Activated CD4-positive, alpha-beta T cell treated with anti-CD3 and anti-CD28 coated beads, Interleukin-2, amount 50 U/mL, for 48 hours (primary cell): ENCODE data around the gene SH2B2.
"Not testable (repeated sequence)": the region's sequence is repeated elsewhere in the genome, so short reads cannot be mapped to it uniquely, and the experiment has no call there.

ENCODE experiments used
- DNase-seq, 2 experiments: peaks; one replicate each; pipeline ENCODE4 v3.0.0-alpha.2; 2020

SH2B2 gene

GRCh38 chr7:102287111-102287980 is 678 bp downstream of the SH2B2 start:
- peak; percentile 12 to 23 for DNase-seq

GRCh38 chr7:102287981-102288278 is 1.3 kb downstream of the SH2B2 start:
- peak in 1 of 2 experiments; percentile 21 for DNase-seq

- peak in 1 of 2 experiments; percentile 20 for DNase-seq
Measured at GRCh38 chr7:102288285-102288930, 1.7 kb downstream of the SH2B2 start.

- no peak for DNase-seq
Measured at GRCh38 chr7:102289057-102289456, 2.4 kb downstream of the SH2B2 start.

GRCh38 chr7:102291056-102291915 is 4.6 kb downstream of the SH2B2 start:
- DNase-seq = peak; percentile 42 to 46

GRCh38 chr7:102291916-102292267 is 5.2 kb downstream of the SH2B2 start:
- DNase-seq = no peak

GRCh38 chr7:102292813-102293798 is 6.4 kb downstream of the SH2B2 start:
- no peak for DNase-seq

GRCh38 chr7:102294589-102294988 is 7.9 kb downstream of the SH2B2 start:
- DNase-seq = no peak

GRCh38 chr7:102295346-102296178 is 8.9 kb downstream of the SH2B2 start:
- DNase-seq = no peak

- DNase-seq = no peak
Measured at GRCh38 chr7:102296179-102296438, 9.4 kb downstream of the SH2B2 start.

GRCh38 chr7:102296514-102296913 is 9.8 kb downstream of the SH2B2 start:
- DNase-seq = no peak

GRCh38 chr7:102297487-102298218 is 11.0 kb downstream of the SH2B2 start:
- no peak for DNase-seq

- no peak for DNase-seq
Measured at GRCh38 chr7:102300643-102301221, 14.1 kb downstream of the SH2B2 start.

- DNase-seq = not testable (repeated sequence)
Measured at GRCh38 chr7:102301367-102301766, 14.7 kb downstream of the SH2B2 start.

GRCh38 chr7:102302025-102302424 is 15.4 kb downstream of the SH2B2 start:
- no peak for DNase-seq

- DNase-seq = no peak
Measured at GRCh38 chr7:102303669-102304422, 17.2 kb downstream of the SH2B2 start.

- DNase-seq = no peak
Measured at GRCh38 chr7:102304668-102305067, 18.0 kb downstream of the SH2B2 start.

GRCh38 chr7:102305414-102306268 is 19.0 kb downstream of the SH2B2 start:
- no peak for DNase-seq
